CD4-positive, alpha-beta T cell treated with Interferon gamma for 1 hour (primary cell): ENCODE results near the gene CBFA2T3.

Source experiments
- DNase-seq: peaks from one replicate; pipeline ENCODE4 v3.0.0-alpha.2; 2020

CBFA2T3 gene

DNA sequence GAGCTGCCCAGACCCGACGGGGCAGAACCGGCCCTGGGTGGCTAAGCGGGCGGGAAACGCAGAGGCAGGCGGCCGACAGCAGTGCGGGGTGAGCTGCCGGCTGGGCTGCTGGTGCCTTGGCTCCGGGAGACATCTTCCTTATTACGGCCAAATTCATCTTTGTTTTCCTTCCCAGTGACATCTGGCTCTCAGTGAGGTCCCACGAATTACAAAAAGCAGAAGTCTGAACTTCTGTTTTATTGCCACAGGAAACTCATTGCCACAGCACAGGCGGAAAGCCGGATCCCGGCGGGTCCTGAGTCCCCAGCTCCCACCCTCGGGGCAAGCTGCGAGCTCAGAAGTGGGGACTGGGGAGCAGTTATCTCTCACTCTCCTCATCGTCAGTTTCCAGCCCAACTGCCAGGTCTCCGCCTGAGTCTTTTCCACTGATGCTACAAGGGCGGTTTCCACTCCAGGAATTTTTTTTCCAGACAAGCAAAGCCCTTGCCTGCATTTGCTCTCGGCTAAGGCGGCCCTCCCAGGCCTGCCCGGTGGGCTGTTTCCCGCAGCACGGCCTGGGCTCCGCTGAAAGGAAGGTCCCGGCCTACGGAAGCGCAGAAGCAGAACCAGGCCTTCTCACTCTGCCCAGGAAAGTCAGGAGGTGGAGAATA, 40.3 kb downstream of the CBFA2T3 start:
- DNase-seq, result peak; percentile 46

DNA sequence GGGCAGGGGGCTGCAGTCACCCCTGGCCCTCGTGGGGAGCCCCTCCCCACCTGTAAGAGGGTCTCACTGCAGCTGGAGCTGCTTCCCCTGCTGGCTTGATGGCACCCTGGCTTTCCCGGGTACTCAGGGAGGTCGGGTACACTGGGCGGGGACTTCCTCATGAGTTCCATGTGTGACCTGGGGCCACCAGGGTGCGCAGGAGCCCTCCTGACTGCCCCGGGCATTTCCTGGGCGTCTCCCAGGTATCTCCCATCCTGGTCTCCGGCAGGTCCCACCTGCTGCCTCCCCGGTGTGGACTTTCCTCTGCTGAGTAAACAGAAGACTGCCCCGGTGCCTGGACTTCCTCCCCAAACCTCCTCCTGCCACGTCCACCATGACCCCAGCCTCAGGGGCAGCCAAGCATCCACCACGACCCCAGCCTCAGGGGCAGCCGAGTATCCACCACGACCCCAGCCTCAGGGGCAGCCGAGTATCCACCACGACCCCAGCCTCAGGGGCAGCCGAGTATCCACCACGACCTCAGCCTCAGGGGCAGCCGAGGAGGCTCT, 40.9 kb downstream of the CBFA2T3 start:
- no peak for DNase-seq

GRCh38 chr16:88934066-88934667, 42.8 kb downstream of the CBFA2T3 start:
- no peak for DNase-seq

- DNase-seq, result no peak
These were observed 44.1 kb downstream of the CBFA2T3 start for GRCh38 chr16:88932929-88933328.

GRCh38 chr16:88931936-88932335, 45.1 kb downstream of the CBFA2T3 start:
- no peak for DNase-seq

DNA sequence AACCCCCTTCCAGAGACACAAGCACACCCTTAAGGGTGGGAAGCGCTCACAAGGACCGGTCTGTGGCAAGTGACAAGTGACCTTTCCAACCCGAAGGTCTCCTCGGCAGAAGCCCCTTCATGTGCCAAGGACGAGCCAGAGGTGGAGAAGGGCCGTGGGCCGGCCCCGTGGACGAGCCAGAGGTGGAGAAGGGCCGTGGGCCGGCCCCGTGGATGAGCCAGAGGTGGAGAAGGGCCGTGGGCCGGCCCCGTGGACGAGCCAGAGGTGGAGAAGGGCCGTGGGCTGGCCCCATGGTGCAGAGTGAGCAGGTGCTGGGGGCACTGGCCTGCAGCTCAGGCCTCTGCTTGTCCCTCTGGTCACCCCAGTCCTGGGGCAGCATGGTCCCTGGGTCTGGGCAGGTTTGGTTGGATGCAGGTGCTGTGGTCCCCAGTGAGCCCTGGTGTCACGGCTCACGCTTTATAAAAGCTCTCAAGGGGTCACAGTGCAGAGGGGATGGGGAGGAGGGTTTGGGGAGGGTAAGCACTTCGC, 45.6 kb downstream of the CBFA2T3 start:
- no peak for DNase-seq

- no peak for DNase-seq
These were observed 46.3 kb downstream of the CBFA2T3 start for GRCh38 chr16:88930716-88931115.

DNA sequence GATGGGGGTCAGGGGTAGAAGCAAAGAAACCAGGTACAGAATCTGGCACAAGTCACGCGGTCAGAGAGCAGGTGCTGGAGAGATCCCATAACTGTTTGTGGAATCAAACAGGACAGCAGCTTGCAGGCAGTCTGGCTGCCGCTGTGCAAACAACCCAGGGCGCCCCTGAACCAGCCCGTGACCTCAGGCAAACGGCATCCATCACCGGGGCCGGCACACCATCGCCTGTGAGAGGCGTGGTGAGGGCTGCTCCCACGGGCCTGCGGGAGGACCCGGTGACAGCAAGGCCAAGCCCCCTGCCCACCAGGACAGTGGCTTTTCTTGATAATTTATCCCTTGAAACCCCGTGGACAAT, 47.9 kb downstream of the CBFA2T3 start:
- no peak for DNase-seq

DNA sequence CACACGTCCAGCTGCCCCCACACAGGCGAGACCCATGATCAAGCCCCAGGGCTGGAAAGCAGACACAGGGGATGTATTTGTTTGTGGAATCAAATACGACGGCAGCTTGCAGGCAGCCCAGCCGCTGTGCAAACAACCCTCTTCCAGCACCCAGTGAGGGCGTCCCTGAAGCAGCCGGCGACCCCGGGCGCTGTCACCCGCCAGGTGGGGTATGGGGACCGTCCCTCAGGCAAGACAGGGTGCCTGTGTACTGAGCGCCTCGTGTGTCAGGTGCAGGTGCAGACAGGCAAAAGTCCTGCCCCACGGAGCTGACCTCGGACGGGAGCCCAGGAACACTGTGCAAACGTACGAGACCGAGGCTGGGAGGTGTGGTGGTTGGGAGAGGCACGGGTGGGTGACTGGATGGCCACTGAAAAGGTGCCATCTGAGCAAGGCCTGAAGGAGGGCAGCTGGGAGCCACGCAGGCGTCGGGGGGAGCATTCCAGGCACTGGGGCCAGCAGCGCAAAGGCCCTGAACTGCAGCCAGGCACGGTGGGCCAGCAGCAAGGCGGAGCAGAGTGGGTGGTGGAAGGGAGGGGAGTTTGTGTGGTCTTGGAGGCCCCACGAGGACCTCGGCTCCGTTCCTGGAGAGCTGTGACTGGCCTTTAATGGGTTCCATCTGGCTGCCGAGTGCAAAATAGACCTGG, 48.5 kb downstream of the CBFA2T3 start:
- no peak for DNase-seq

DNA sequence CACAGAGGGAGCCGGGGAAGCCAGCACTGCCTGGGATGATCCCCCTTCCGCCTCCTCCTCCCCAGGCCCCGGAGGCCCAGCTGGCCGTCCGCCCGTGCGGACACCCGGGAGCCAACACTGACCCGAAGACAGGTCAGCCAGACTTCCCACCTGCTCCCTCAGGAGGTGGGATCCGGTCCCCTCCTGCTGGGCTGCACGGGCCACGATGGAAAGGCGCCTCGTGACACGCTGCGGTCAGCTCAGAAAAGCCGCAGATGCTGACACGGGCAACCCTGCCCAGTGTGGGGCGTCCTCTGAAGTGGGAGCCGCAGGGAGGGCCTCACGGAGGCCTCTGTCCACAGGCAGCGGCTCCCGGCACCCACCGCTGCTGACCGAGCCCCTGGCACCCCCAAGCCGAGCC, 49.3 kb downstream of the CBFA2T3 start:
- DNase-seq, result no peak

- DNase-seq, result no peak
These were observed 50.0 kb downstream of the CBFA2T3 start for GRCh38 chr16:88927010-88927409.

- DNase-seq, result no peak
These were observed 50.5 kb downstream of the CBFA2T3 start for GRCh38 chr16:88926374-88926990.

GRCh38 chr16:88925540-88925887, 51.5 kb downstream of the CBFA2T3 start:
- no peak for DNase-seq

- peak; percentile 48 for DNase-seq
These were observed 52.0 kb downstream of the CBFA2T3 start for GRCh38 chr16:88924834-88925539.

DNA sequence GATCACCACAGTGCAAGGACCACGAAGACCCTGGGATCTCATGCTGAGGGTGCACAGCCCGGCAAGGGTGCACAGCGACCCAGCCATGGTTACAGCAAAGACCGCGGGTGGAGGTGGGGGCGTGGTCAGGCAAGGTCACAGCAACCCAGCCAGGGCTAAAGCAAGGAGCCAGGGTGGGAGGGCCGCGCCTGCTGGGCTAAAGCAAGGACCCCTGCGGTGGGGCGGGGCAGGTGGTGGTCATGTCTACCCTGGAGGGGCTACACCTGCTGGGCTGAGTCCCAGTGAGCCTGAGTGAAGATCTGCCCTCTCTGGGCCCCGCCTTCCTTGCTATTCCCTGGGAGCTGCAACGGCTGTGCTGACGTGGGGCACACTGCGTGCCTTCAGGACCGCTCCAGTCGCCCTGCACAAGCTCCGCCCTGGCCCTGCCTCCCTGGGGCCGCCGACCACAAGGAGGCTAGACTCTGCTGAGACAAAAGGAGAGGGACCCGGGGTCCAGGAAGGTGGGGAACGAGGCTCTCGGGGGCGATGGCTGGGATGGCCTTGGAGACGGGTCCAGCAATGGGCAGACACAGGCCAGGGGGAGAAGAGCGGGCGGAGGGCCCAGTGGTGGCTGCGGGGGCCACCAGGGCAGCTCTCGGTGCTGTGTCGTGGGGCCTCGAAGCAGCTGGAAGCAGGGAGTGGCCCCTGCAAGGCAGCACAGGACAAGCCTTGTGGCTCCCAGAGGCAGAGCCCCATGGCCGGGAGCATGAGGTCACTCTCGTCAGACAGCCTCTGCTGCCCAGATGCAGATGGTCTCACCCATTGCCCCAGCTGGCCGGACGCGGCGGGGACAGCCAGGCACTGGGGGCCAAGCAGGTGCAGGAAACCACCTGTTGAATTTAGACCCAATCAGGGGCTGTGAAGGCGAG, 52.8 kb downstream of the CBFA2T3 start:
- no peak for DNase-seq

DNA sequence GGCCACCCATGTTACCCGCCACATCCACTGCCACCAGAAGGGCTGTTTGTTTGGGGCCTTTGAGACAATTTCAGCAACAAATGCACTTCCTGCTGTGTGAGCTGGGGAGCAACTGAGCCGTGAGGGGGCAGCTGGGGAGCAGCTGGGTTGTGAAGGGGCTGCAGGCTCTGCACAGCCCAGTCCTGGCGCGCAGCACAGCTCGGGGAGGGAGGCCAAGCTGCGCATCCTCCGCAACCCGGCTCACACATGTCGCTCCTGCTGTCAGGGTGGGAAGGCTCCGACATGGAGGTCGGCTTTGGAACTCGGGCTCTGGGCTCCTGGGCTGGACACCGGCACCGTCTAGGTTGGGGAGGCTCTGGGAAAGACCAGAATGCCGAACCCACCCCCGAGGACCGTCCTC, 53.6 kb downstream of the CBFA2T3 start:
- DNase-seq, result no peak

- DNase-seq, result no peak
These were observed 54.1 kb downstream of the CBFA2T3 start for GRCh38 chr16:88922826-88923410.

- DNase-seq, result no peak
These were observed 54.7 kb downstream of the CBFA2T3 start for GRCh38 chr16:88922114-88922825.

GRCh38 chr16:88921591-88921990, 55.4 kb downstream of the CBFA2T3 start:
- no peak for DNase-seq
